ENCODE data around the gene PPAN.

The PPAN gene

GRCh38 chr19:10116866-10117616 is 10.9 kb downstream of the PPAN start:
- no peak for ATAC-seq
- no peak for TF ChIP-seq ARNTL (CRISPR knock-in tag; IDR thresholded peaks at IDR 0.05; ENCODE audit: borderline replicate concordance, low read depth)
- TF ChIP-seq SNAI2 (CRISPR knock-in tag; IDR thresholded peaks at IDR 0.05) = no peak
- no peak for TF ChIP-seq ZFP30 (CRISPR knock-in tag; IDR thresholded peaks at IDR 0.05)
- no peak for TF ChIP-seq CSDC2 (CRISPR knock-in tag; IDR thresholded peaks at IDR 0.05)
- no peak for TF ChIP-seq GLIS3 (CRISPR knock-in tag; IDR thresholded peaks at IDR 0.05)

- TF ChIP-seq ZNF70 (CRISPR knock-in tag; IDR thresholded peaks at IDR 0.05) (no peak), ZC3H10 (CRISPR knock-in tag; IDR thresholded peaks at IDR 0.05) (no peak), TSHZ2 (CRISPR knock-in tag; IDR thresholded peaks at IDR 0.05) (no peak), TOX (CRISPR knock-in tag; IDR thresholded peaks at IDR 0.05; ENCODE audit: borderline replicate concordance) (no peak), ZFP3 (CRISPR knock-in tag; IDR thresholded peaks at IDR 0.05) (no peak), CSRNP3 (CRISPR knock-in tag; IDR thresholded peaks at IDR 0.05) (no peak), ZNF8 (CRISPR knock-in tag; IDR thresholded peaks at IDR 0.05) (no peak), ISL1 (CRISPR knock-in tag; IDR thresholded peaks at IDR 0.05) (no peak), GLIS3 (CRISPR knock-in tag; IDR thresholded peaks at IDR 0.05) (no peak), SNAI2 (CRISPR knock-in tag; IDR thresholded peaks at IDR 0.05) (no peak), PATZ1 (CRISPR knock-in tag; IDR thresholded peaks at IDR 0.05; ENCODE audit: borderline replicate concordance) (no peak), POU6F1 (CRISPR knock-in tag; IDR thresholded peaks at IDR 0.05; ENCODE audit: borderline replicate concordance, low read depth) (no peak), ZFP30 (CRISPR knock-in tag; IDR thresholded peaks at IDR 0.05) (no peak), CSDC2 (CRISPR knock-in tag; IDR thresholded peaks at IDR 0.05) (no peak), BACH2 (CRISPR knock-in tag; IDR thresholded peaks at IDR 0.05; ENCODE audit: borderline replicate concordance) (no peak), PPARA (CRISPR knock-in tag; IDR thresholded peaks at IDR 0.05; ENCODE audit: borderline replicate concordance) (no peak), TCF4 (CRISPR knock-in tag; IDR thresholded peaks at IDR 0.05; ENCODE audit: borderline replicate concordance) (no peak), ESRRG (CRISPR knock-in tag; IDR thresholded peaks at IDR 0.05) (no peak), RARB (CRISPR knock-in tag; IDR thresholded peaks at IDR 0.05) (no peak)
- no peak for ATAC-seq
Observed at GRCh38 chr19:10118960-10119359, 12.8 kb downstream of the PPAN start.

- ATAC-seq = no peak
- TF ChIP-seq POU6F1 (CRISPR knock-in tag; IDR thresholded peaks at IDR 0.05; ENCODE audit: borderline replicate concordance, low read depth) (no peak), GLIS3 (CRISPR knock-in tag; IDR thresholded peaks at IDR 0.05) (no peak), SNAI2 (CRISPR knock-in tag; IDR thresholded peaks at IDR 0.05) (no peak), TSHZ2 (CRISPR knock-in tag; IDR thresholded peaks at IDR 0.05) (no peak), ZNF8 (CRISPR knock-in tag; IDR thresholded peaks at IDR 0.05) (no peak), ZFP3 (CRISPR knock-in tag; IDR thresholded peaks at IDR 0.05) (no peak), TCF4 (CRISPR knock-in tag; IDR thresholded peaks at IDR 0.05; ENCODE audit: borderline replicate concordance) (no peak), ISL1 (CRISPR knock-in tag; IDR thresholded peaks at IDR 0.05) (no peak), PPARA (CRISPR knock-in tag; IDR thresholded peaks at IDR 0.05; ENCODE audit: borderline replicate concordance) (no peak), CSRNP3 (CRISPR knock-in tag; IDR thresholded peaks at IDR 0.05) (no peak)
Observed at GRCh38 chr19:10120538-10121189, 14.5 kb downstream of the PPAN start.
